Measurements from ENCODE around the gene SERPIND1.

- TF ChIP-seq POLR2A (IDR thresholded peaks at IDR 0.05) (no peak), CTCF (IDR thresholded peaks at IDR 0.05 in 4 of 5, conservative IDR thresholded peaks at IDR 0.05 in 1 of 5) (no peak)
Measured at GRCh38 chr22:20724676-20725454, 49.0 kb upstream of the SERPIND1 start.
